Activated naive CD8-positive, alpha-beta T cell treated with anti-CD3 and anti-CD28 coated beads, Interleukin-2, amount 50 U/mL, for 16 hours (primary cell): ENCODE results near the gene NIT2.
"Not testable (repeated sequence)": the region's sequence is repeated elsewhere in the genome, so short reads cannot be mapped to it uniquely, and the experiment has no call there.

Experiments used
- DNase-seq: peaks from one replicate; pipeline ENCODE4 v3.0.0-alpha.2; 2020; ENCODE audit warnings: low read depth, low spot score

Gene NIT2

DNA sequence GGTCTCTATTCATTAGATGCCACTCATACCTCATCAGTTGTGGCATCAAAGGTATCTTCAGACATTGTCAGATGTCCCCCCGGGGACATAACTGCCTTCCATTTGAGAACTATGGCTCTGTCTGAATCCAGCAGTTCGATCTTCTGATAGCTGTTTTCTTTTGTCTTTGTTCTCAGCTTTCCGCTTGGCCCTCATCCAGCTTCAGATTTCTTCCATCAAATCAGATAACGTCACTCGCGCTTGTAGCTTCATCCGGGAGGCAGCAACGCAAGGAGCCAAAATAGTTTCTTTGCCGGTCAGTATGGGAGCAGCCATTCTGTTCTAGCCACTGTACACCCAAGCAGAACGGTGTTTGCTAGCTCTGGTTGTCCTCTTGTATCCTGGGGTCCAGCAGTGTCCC, 4.4 kb downstream of the NIT2 start:
- no peak for DNase-seq

DNA sequence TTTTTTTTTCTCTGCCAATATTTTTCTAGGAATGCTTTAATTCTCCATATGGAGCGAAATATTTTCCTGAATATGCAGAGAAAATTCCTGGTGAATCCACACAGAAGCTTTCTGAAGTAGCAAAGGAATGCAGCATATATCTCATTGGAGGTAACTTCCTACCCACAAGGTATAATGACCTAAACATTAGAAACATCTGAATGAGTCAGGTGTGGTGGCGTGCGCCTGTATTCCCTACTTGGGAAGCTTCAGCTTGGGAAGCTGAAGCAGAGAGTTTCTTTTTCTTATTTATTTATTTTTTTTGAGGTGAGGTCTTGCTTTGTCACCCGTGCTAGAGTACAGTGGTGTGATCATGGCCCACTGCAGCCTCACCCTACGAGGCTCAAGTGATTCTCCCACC, 5.2 kb downstream of the NIT2 start:
- DNase-seq: no peak

DNA sequence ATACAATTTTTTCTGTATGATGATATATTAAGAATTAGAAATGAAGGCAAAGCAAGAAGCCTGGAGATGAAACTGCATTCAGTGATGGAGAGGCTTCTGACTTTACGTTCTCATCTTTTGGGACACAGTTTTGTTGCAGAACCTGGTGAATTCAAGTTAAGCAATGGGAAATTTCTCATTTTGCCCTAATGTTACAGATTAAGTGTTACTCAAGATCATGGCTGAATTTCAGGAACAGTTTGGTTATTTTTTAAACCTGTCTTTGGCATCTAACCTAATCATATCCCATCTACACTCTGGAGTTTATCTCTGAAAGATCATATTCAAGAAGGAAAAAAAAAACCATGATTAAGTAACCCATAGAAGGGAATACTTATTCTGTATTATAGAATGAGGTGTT, 6.0 kb downstream of the NIT2 start:
- no peak for DNase-seq

DNA sequence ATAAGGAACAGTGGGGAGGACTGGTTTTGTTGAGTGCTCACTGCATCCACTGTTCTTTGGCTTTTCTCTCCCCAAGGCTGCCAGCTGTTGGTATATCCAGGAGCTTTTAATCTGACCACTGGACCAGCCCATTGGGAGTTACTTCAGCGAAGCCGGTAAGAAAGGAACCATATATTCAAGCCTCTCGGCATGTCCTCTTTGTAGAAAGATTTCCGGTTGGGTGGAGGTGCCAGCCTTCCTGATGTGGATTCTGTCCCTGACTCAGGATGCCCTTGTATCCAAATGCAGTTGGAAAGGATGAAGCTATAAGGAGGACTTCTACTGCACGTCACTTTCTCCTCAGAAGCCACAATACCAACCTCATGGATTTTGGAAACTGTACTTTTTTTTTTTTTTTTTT, 14.2 kb downstream of the NIT2 start:
- DNase-seq: no peak

DNA sequence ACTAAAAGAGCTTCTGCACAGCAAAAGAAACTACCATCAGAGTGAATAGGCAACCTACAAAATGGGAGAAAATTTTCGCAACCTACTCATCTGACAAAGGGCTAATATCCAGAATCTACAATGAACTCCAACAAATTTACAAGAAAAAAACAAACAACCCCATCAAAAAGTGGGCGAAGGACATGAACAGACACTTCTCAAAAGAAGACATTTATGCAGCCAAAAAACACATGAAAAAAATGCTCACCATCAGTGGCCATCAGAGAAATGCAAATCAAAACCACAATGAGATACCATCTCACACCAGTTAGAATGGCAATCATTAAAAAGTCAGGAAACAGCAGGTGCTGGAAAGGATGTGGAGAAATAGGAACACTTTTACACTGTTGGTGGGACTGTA, 17.2 kb downstream of the NIT2 start:
- DNase-seq: not testable (repeated sequence)

DNA sequence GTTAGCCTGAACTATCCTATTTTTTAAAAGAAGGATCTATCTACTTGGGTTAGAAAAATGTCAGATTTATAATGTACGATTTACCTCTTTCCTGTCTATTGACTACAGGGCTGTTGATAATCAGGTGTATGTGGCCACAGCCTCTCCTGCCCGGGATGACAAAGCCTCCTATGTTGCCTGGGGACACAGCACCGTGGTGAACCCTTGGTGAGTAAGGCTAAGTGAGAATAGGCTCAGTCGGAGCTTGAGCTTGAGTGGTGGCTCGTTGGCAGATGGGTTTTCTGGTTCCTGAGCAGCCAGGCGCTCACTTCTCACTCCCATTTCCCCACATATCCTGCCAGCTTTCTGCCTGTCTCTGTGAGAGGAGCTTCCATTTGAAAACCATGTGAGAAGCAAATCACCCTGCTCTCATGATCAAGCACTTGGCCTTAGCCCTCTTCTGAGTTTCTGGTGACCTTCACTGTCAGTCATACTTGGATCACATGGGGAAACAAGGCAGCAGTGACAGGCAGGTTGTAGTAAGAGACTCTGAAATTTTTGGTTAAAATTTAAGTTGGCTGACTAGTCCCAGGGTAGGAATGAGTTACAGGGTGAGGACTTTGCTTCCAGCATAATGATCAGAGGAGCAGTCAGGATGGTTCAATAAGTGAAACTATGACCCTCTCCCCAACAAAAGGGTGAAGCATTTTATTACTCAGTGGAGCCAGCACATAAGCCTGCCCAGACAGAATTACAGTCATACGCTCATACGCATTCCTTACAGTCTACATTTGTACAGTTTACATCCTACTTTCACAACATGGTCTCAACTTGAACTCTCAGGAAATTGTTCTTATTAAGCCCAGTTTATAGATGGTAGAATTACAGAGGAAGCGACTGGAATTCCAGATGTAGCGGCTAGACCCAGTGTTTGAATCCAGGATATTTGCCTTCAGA, 18.0 kb downstream of the NIT2 start:
- no peak for DNase-seq

DNA sequence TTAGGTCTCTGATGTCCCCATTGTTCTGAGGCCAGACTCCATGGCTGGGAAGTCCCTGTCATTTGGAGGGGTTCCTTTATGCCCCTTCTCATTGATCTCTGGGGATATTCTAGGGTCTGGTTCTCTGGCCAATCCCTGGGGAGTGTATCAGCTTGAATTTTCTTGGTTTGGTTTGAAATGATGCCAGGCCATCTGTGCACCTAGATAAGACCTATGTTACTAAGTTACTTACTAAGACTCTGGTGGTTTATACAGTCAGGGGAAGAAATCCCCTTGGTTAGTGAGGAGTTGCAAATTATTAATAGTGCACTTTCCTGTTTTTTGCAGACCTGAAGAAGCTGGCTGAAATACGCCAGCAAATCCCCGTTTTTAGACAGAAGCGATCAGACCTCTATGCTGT, 20.3 kb downstream of the NIT2 start:
- no peak for DNase-seq

DNA sequence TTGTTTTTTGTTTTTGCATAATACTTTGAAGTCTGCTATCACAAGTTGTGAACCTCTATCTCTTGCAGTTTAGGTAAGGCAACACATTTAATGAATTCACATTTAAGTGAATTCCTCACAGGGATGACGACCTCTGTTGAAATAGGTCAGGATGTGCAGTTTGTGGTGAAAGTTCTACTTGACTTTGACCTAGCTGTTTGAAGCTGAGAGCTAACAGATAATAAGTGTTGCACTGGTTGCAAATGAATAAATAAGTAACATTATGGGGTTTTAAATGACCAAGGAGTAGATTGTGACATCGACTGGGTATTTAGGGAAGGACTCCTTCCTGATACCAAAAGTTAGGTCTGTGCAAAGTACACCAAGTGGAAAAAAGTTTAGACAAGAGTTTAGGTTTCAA, 23.9 kb downstream of the NIT2 start:
- no peak for DNase-seq

DNA sequence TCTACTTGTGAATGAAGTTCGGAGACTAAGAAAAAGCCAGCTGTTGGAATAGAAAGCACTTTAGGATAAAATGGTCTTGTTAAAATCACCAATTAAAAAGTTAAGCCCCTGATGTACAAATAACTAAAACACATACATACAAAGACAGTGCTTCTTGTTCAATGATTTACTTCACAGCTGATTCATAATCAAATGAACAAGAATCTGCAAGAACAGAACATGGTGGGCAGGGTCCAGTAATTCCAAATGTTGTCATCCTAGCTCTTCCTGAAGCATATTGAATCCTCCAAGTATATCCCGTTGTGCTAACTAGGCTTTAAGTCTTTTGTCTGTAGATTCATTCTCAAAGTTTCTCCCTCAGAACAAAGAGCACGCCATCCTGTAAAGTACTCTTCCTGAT, 24.5 kb downstream of the NIT2 start:
- no peak for DNase-seq

DNA sequence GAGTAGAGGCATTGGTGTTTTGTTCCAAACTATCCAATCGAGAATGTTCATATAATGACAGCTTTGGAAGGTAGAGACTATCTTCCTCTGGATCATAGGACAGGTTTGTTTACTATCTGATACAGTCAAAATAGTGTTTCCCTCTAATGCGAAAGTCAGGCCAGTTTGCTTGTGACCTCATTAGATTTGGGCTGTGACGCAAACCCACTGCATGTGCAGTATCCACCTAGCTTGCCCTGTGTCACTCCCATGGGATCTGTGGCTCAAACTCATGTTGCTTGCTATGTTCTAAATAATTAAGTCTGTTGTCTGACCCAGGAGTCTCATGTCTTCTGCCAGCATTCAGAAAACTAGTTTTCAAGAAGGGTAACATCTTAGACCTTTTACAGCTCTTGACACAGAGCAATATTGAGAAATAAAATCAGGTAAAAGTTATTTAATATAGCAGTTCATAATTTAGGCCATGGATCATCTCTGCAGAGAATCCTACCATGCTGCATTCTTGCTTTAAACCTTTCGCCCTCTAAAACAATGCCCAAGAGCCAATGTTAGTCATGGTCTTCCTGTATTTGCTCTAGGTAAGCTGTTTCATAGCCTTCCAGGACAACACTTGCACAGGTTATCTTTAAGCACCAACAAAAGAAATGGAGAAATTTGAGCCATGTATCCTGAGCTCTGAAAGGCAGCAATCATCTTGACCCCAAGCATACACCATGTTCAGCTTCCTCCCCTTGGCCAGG, 26.4 kb downstream of the NIT2 start:
- no peak for DNase-seq

DNA sequence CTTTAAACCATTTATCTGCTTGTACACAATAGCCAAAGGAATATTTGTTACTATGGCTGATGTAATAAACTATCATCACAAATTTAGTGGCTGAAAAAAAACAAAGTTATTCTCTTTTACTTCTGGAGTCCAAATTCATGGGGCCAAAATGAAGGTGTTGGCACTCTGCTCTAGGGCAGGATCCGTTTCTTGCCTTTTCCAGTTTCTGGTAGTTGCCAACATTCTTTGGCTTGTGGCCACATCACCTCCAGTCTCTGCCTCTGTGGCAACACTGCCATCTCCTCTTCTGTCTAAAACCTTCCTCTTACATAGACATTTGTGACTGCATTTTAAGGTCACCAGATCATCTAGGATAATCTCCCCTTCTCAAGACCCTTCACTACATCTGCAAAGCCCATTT, 27.3 kb downstream of the NIT2 start:
- no peak for DNase-seq

DNA sequence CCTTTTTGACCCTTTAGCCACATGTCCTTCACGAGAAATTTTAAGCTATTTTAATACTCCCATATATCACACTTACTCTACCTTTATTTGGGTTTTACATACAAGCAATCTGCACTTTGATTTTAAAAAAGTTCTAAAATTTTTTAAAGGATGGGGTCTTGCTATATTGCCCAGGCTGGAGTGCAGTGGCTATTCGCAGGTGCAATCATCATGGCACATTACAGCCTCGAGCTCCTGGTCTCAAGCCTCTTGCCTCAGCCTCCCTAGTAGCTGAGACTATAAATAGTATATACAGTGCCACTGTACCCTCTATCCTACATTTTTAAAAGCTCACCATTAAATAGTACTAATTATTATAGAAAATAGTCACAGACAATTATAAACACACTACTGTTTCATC, 29.9 kb downstream of the NIT2 start:
- no peak for DNase-seq

DNA sequence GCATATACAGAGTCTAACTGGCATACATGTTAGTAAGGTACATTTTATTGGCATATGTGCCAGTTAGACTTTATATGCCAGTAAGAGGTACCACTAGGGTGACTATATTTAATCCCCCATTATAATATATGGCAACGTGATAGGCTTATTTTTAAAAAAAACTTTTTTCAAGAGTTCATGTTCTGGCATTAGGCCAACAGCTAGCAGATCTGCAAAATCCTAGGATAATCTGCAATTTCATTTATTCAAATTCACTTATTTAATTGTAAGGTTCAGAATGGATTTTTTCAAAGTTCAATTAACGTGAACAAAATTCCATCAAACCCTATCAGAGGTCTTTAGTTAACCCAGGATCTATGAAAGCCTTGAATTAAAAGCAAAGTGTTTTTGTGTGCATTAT, 31.9 kb downstream of the NIT2 start:
- DNase-seq: no peak

DNA sequence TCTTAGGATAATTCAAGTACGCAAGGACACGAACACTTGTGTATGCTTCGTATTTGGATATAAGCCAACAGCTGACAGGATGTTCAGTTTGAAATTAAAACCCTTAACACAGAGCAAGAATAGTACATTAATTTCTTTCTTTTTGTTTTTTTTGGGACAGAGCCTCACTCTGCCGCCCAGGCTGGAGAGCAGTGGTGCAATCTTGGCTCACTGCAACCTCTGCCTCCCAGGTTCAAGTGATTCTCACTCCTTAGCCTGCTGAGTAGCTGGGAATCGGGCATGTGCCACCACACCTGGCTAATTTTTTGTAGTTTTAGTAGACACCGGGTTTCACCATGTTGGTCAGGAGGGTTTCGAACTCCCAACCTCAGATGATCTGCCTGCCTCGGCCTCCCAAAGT, 33.9 kb downstream of the NIT2 start:
- no peak for DNase-seq

DNA sequence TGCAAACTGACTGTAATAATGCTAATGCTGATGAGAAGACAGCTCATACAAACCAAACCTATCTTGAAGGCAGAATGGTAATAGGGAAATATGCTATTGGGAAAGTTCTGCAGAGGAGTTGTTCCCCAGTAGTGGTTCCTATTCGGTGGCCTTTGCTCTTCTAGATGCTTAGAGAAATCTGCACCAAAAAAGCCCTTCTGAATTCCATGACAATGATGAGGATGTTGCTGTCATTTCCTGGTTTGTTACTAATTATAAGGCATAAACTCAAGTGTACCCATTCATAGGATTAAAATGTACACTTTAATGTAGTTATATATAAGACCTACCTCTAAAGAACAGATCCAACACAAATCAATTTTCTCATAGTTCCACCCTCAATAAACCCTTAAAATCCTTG, 36.2 kb downstream of the NIT2 start:
- no peak for DNase-seq

DNA sequence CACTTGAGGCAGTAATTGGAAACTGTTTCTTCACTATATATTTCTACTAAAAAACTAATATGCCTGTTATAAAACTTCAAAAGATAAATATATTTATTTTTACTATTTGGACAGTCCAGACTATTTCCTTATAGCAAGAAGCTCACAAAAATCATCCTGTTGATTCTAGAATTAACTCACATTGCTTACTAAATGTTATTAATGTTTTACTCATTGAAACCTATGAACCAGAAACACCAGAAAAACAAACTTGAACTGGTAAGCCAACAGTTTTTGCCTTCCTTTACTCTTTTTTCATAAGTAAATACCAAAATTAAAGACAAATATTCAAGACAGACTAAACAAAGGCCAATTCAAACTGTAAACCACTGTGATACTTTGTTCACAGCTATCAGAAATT, 40.0 kb downstream of the NIT2 start:
- DNase-seq: no peak

DNA sequence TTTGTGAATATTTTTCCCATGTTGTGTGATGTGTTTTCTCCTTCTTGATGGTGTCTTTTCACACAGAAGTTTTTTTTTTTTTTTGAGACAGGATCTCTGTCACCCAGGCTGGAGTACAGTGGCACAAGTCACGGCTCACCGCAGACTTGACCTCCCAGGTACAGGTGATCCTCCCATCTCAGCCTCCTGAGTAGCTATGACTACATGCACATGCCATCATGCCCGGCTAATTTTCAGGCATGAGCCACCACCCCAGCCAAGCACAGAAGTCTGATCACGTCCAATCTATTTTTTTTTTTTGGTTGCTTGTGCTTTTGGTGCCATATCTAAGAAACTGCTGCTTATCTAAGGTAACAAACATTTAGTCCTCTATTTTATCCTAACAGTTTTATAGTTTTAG, 41.7 kb downstream of the NIT2 start:
- no peak for DNase-seq

DNA sequence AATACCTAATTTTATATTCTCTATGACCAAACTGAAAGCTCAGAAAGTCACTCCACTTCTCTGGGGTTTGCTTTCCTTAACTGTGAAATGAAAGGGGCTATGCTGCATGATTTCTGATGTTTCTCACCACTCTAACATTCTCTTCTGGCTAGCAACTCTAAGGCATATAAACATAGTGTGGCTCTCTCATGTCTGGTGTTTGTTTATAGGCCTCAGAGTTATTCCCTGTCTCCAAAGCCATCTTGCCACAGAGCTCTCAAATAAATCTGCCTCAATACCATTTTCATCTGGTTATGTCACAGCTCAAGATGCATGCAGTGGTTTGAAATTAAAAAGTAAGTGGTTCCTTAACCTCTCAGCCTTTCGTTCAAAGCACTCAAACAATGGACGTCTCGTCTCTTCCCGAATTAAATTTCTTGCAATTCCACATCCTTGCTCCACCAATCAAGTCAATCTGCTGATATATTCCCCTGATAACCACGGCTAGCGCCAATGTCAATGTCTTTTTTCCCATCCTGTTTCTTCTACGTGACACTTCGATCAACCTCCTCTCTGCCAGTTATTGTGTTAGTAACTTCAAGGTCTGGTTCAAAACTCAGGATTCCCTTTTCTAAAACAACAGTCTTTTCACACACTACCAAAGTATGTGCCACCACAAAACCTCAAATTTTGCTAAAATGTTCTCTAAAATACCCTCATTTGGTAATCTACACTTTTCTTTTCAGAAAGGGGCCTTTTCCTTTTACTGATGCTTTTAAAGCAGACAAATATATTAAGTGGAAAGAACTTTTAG, 50.4 kb downstream of the NIT2 start:
- no peak for DNase-seq

DNA sequence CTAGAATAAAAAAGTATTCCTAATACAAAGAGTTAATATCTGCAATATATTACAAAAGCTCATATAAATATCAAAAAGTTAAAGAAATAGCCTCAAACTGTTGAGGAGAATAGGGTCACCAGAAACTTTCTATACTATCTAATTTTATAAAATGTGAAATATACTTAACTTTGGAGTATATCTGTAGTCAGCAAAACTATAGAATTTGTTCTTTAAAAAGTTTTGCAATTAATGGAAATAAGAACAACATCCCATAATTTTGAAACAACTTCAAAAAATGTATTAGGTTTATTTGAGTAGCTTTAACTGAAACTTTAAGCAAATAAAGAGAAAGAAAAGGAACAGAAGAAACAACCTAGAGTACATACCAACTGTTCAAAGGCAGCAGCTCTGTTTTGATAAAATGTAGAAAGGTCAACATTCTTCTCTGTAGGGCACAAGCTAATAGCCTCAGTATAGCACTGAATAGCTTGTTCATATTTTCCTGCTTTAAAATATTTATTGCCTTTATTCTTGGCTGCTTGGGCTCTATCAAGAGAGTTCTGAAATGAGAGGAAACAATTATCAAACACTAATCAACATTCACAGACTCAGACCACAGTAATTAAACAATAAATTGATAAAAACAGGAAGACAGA, 52.0 kb downstream of the NIT2 start:
- DNase-seq: no peak

DNA sequence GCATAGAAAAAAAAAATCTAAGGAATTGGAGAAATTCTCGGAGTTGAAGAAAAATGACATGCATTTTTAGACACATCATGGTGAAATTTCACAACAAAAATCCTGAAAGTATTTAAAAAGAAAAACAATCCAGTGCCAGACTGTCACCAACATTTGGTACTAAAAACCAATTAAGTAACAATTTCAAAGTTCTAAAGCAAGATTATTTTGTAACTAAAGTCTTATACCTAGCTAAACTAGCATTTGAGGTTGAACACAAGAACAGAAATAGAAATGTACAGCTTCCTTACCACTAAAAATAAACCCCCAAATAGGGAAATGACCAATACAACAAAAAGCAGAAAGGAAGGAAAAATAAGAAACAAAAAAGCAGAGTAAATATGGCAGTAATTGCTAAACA, 54.5 kb downstream of the NIT2 start:
- no peak for DNase-seq

DNA sequence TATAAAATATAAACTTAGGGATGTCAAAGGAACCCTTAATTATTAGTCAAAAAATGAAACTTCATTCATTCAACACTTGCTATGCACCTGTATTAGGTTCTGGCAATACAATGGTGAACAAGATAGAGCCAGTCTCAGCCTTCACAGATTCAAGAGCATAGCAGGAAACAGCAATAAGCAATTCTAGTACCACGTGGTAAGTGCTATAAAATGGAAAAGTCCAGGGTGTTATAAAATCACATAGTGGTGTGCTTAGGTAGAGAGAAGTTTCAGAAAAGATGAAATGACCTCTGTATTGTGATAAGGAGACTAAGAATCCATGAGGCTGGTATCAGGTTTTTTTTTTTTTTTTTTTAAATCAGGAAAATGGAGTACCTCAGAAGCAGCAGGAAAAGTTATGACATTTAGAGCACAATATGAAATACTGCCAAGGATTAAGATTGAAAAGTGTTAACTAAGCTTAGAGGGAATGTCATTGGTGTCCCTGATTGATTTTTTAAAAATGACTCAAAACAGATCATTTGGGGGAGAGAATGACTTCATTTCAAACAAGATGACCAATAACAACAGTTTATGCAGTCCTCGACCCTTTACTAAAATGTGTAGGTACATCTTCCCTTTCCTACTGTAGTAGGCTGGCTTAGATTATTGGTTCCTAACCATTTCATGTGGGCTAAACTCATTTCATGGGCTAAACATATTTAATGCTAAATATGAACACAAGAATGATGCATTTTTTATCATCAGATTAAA, 61.3 kb downstream of the NIT2 start:
- DNase-seq: no peak
